Fibroblast of villous mesenchyme (primary cell): Measurements from ENCODE around the gene IQCH. TPM values are rescaled to one million over a fixed set of nuclear protein-coding genes. Genes with fewer than 3 reads are reported as not detected.
"Not testable (repeated sequence)": the region's sequence is repeated elsewhere in the genome, so short reads cannot be mapped to it uniquely, and the experiment has no call there.

Source experiments
- DNase-seq: peaks from one replicate; pipeline ENCODE4 v3.0.0-alpha.2; 2010; ENCODE audit warnings: low read depth
- H3K4me3 ChIP-seq: 2 replicates; pipeline ENCODE4 v1.5.1; 2011; ENCODE audit warnings: low read depth, mild to moderate bottlenecking, low read length
- CTCF ChIP-seq: IDR thresholded peaks from 2 replicates; pipeline ENCODE4 v1.5.1; 2012; ENCODE audit warnings: low read depth, mild to moderate bottlenecking, low read length; ENCODE audit not compliant: insufficient read depth
- total RNA-seq: library from RNA; depleted of rRNA; stranded (reverse); fragments of >200 nt; gene quantifications from 2 replicates; pipeline ENCODE4 v1.2.3, GENCODE V29; 2012

IQCH gene
- total RNA-seq, 1 donor = 4.7 TPM

GRCh38 chr15:67256051-67256450 lies 1.5 kb downstream of the IQCH start:
- H3K4me3 ChIP-seq = no peak overlapping the region
- DNase-seq = no peak
- TF ChIP-seq CTCF = no peak

GRCh38 chr15:67258412-67258811 lies 3.8 kb downstream of the IQCH start:
- not testable (repeated sequence) for DNase-seq, H3K4me3 ChIP-seq

GRCh38 chr15:67259379-67259778 lies 4.8 kb downstream of the IQCH start:
- no peak for DNase-seq
- no peak for TF ChIP-seq CTCF
- no peak overlapping the region for H3K4me3 ChIP-seq

GRCh38 chr15:67259806-67260205 lies 5.2 kb downstream of the IQCH start:
- no peak for DNase-seq
- no peak for TF ChIP-seq CTCF
- no peak overlapping the region for H3K4me3 ChIP-seq

- no peak overlapping the region for H3K4me3 ChIP-seq
- no peak for DNase-seq
- no peak for TF ChIP-seq CTCF
Measured at GRCh38 chr15:67266870-67267269, 12.3 kb downstream of the IQCH start.

DNA sequence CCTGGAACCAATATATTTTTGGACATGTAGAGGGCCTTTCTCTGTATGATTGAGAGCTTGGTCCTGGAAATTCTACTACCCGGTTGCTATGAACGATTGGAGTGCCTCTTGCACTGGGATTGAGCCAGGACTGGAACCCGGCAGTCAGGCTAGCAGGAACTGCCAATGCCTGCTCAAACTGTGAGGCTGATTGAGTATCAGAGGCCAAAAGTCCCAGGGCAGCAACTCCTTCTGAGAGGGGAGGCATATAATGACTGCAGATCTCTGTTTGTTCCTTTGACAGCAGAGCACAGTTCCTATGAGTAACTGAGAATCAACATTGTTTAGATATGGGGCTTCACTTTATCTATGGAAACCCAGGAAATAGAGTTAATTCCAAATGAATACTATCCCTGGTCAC lies 12.9 kb downstream of the IQCH start:
- no peak overlapping the region for H3K4me3 ChIP-seq
- no peak for DNase-seq
- no peak for TF ChIP-seq CTCF

- H3K4me3 ChIP-seq = no peak overlapping the region
- no peak for TF ChIP-seq CTCF
- DNase-seq = no peak
Measured at GRCh38 chr15:67267951-67268941, 13.7 kb downstream of the IQCH start.
